HEK293 (cell line): ENCODE results near the gene DGKB.

Source experiments
- CTCF ChIA-PET: fragments of 350-600 bp; formaldehyde crosslinking; extraction: SDS; loops from one replicate; lab custom pipeline; 2021; ENCODE audit warnings: antibody characterized with exemption; lab: Yijun Ruan, JAX
- POLR2A ChIA-PET: fragments of 300-600 bp; formaldehyde crosslinking; extraction: SDS; loops from one replicate; lab custom pipeline; 2020; ENCODE audit warnings: antibody characterized with exemption, inconsistent platforms; lab: Yijun Ruan, JAX
- H3K27ac ChIP-seq: fragments of 200-500 bp; sonication (Bioruptor generic); 2 replicates; pipeline ENCODE4 v1.5.1; 2014; ENCODE audit warnings: low read depth, low read length, control low read depth, inconsistent platforms; ENCODE audit errors: extremely low read depth
- H3K36me3 ChIP-seq, 2 experiments: fragments of 200-500 bp in 1 of 2; sonication (Bioruptor generic) in 1 of 2; 1 replicate in 1 of 2; 2 replicates in 1 of 2; pipeline ENCODE4 v1.5.1; 2014 to 2017; ENCODE audit warnings: inconsistent platforms in 2 of 2, low read length in 2 of 2; ENCODE audit not compliant: control insufficient read depth in 2 of 2, insufficient read depth in 1 of 2
- H3K4me1 ChIP-seq: fragments of 200-500 bp; sonication (Bioruptor generic); 2 replicates; pipeline ENCODE4 v1.5.1; 2014; ENCODE audit warnings: mild to moderate bottlenecking, low read length, inconsistent platforms; ENCODE audit not compliant: control insufficient read depth, insufficient read depth
- H3K4me3 ChIP-seq: 2 replicates; pipeline ENCODE4 v1.5.1; 2011; ENCODE audit warnings: low read depth, mild to moderate bottlenecking, control low read depth, low read length, moderate library complexity
- H3K9me3 ChIP-seq: fragments of 200-500 bp; sonication (Bioruptor generic); 2 replicates; pipeline ENCODE4 v1.5.1; 2014; ENCODE audit warnings: low read depth, low read length, inconsistent platforms; ENCODE audit not compliant: control insufficient read depth, insufficient read depth
- HOXA7 ChIP-seq: sonication (generic); formaldehyde crosslinking; IDR thresholded peaks from 2 replicates; pipeline ENCODE4 v1.8.1; 2022; ENCODE audit warnings: missing genetic modification reagents, borderline replicate concordance
- HOXD13 ChIP-seq: sonication (generic); formaldehyde crosslinking; IDR thresholded peaks from 2 replicates; pipeline ENCODE4 v1.8.0; 2022; ENCODE audit warnings: missing genetic modification reagents, borderline replicate concordance
- KLF10 ChIP-seq: fragments of 450-650 bp; IDR thresholded peaks from 2 replicates; pipeline ENCODE4 v1.5.1; 2018; ENCODE audit warnings: missing biosample characterization, mild to moderate bottlenecking, missing genetic modification characterization
- OVOL3 ChIP-seq: fragments of 450-650 bp; formaldehyde crosslinking; IDR thresholded peaks from 2 replicates; pipeline ENCODE4 v1.5.1; 2016; ENCODE audit warnings: missing biosample characterization, missing genetic modification characterization
- SP7 ChIP-seq: fragments of 450-650 bp; formaldehyde crosslinking; IDR thresholded peaks from 2 replicates; pipeline ENCODE4 v1.5.1; 2016; ENCODE audit warnings: missing biosample characterization, missing genetic modification characterization
- YY1 ChIP-seq: fragments of 450-650 bp; formaldehyde crosslinking; IDR thresholded peaks from 2 replicates; pipeline ENCODE4 v1.5.1; 2018; ENCODE audit warnings: missing biosample characterization, missing genetic modification characterization
- ZBTB11 ChIP-seq: fragments of 450-650 bp; formaldehyde crosslinking; conservative IDR thresholded peaks from 2 replicates; pipeline ENCODE4 v1.5.1; 2016; ENCODE audit warnings: low read depth, missing biosample characterization, missing genetic modification characterization
- ZFHX2 ChIP-seq: fragments of 450-650 bp; formaldehyde crosslinking; conservative IDR thresholded peaks from 2 replicates; pipeline ENCODE4 v1.5.1; 2016; ENCODE audit warnings: missing biosample characterization, missing genetic modification characterization
- ZNF148 ChIP-seq: fragments of 450-650 bp; formaldehyde crosslinking; IDR thresholded peaks from 2 replicates; pipeline ENCODE4 v1.5.0; 2017; ENCODE audit warnings: missing biosample characterization, missing genetic modification characterization, borderline replicate concordance
- ZNF221 ChIP-seq: fragments of 450-650 bp; formaldehyde crosslinking; IDR thresholded peaks from 2 replicates; pipeline ENCODE4 v1.5.1; 2017; ENCODE audit warnings: missing biosample characterization, missing genetic modification characterization, borderline replicate concordance
- ZNF311 ChIP-seq: fragments of 450-650 bp; formaldehyde crosslinking; IDR thresholded peaks from 2 replicates; pipeline ENCODE4 v1.5.1; 2017; ENCODE audit warnings: missing biosample characterization, missing genetic modification characterization, borderline replicate concordance
- ZNF37A ChIP-seq: fragments of 450-650 bp; IDR thresholded peaks from 2 replicates; pipeline ENCODE4 v1.5.1; 2018; ENCODE audit warnings: missing biosample characterization, missing genetic modification characterization
- ZNF416 ChIP-seq: fragments of 450-650 bp; formaldehyde crosslinking; IDR thresholded peaks from 2 replicates; pipeline ENCODE4 v1.5.1; 2016; ENCODE audit warnings: missing biosample characterization, missing genetic modification characterization
- ZNF501 ChIP-seq: fragments of 450-650 bp; formaldehyde crosslinking; IDR thresholded peaks from 2 replicates; pipeline ENCODE4 v1.5.1; 2016; ENCODE audit warnings: missing biosample characterization, missing genetic modification characterization
- ZNF521 ChIP-seq: fragments of 450-650 bp; formaldehyde crosslinking; IDR thresholded peaks from 2 replicates; pipeline ENCODE4 v1.5.1; 2017; ENCODE audit warnings: missing biosample characterization, mild to moderate bottlenecking, missing genetic modification characterization
- ZNF555 ChIP-seq: fragments of 450-650 bp; formaldehyde crosslinking; conservative IDR thresholded peaks from 2 replicates; pipeline ENCODE4 v1.5.1; 2017; ENCODE audit warnings: missing biosample characterization, mild to moderate bottlenecking, missing genetic modification characterization, inconsistent platforms
- ZNF585B ChIP-seq: fragments of 450-650 bp; formaldehyde crosslinking; IDR thresholded peaks from 2 replicates; pipeline ENCODE4 v1.5.1; 2016; ENCODE audit warnings: missing biosample characterization, missing genetic modification characterization
- ZNF658 ChIP-seq: fragments of 450-650 bp; formaldehyde crosslinking; IDR thresholded peaks from 2 replicates; pipeline ENCODE4; 2016; ENCODE audit warnings: missing biosample characterization, missing genetic modification characterization
- ZNF660 ChIP-seq: fragments of 450-650 bp; IDR thresholded peaks from 2 replicates; pipeline ENCODE4 v1.5.1; 2018; ENCODE audit warnings: missing biosample characterization, mild to moderate bottlenecking, missing genetic modification characterization
- ZNF791 ChIP-seq: fragments of 450-650 bp; formaldehyde crosslinking; IDR thresholded peaks from 2 replicates; pipeline ENCODE4 v1.5.1; 2016; ENCODE audit warnings: missing biosample characterization, missing genetic modification characterization
- ZNF837 ChIP-seq: fragments of 450-650 bp; formaldehyde crosslinking; IDR thresholded peaks from 2 replicates; pipeline ENCODE4 v1.5.1; 2016; ENCODE audit warnings: missing biosample characterization, missing genetic modification characterization
- ZNF843 ChIP-seq: fragments of 450-650 bp; formaldehyde crosslinking; IDR thresholded peaks from 2 replicates; pipeline ENCODE4 v1.5.1; 2016; ENCODE audit warnings: missing biosample characterization, missing genetic modification characterization
- ZSCAN16 ChIP-seq: fragments of 450-650 bp; formaldehyde crosslinking; IDR thresholded peaks from 2 replicates; pipeline ENCODE4 v1.5.1; 2016; ENCODE audit warnings: missing biosample characterization, missing genetic modification characterization

DGKB gene

DNA sequence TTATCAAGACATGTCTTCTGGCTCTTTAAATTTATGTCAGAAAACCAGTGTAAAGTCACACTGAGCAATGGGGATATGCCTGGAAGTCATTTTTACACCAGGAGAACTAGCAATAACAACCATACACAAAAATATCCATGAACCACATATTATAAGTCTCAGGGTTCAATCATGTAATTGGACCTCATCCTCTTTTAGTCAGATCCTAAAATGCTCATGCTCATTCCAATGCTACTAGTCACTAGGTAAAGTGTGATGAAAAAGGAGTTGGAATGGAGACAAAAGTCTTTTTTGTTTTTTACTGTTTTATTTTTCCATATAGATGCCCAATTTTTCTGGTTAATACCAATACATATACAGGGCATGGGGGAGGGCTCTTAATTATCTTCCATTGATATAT is 306.1 kb downstream of the DGKB start:
- ChIA-PET CTCF (interaction anchor here (0.5 to 0.6 kb wide), 2 partner anchors 91 to 101 kb away, joined by 4 to 6 read pairs; no protein-coding TSS in a partner anchor), POLR2A (no interaction called here)
- no peaks in the 10 kb centered on the region for H3K9me3 ChIP-seq

DNA sequence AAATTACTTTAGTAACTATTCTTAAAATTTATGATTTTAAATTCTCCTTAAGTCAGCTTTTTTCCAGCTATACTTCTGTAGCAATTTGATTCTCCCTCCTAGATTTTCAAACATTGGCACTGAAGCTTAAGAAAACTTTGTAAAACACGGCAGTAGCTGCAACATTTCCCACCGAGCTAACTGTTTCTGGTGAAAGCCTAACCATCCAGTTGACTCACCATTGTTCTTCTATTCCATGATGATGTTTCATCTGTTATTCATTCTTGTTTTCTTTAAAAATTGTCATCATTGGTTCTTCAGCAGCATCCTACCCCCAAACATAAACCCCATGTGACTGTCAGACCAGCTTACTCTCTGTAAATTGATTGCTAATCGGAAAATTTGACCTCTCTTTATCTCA is 312.3 kb downstream of the DGKB start:
- TF ChIP-seq ZNF521 (no peak), HOXA7 (CRISPR knock-in tag) (no peak), ZNF585B (tag by site-specific recombination) (no peak), ZBTB11 (tag by site-specific recombination) (no peak), ZNF555 (tag by site-specific recombination) (no peak)
- TF ChIP-seq, all 188 proteins: peak for 0
- Histone ChIP-seq H3K27ac (no peak overlapping the region), H3K4me3 (no peak overlapping the region), H3K4me1 (no peaks in the 10 kb centered on the region), H3K36me3 (no peaks in the 10 kb centered on the region), H3K9me3 (no peaks in the 10 kb centered on the region)
- CTCF ChIA-PET = no interaction called here
- POLR2A ChIA-PET = no interaction called here

More for the DNA sequence above, 306.1 kb downstream of the DGKB start:
- Histone ChIP-seq H3K4me3 (no peak overlapping the region), H3K36me3 (no peaks in the 10 kb centered on the region), H3K27ac (no peak overlapping the region), H3K4me1 (no peaks in the 10 kb centered on the region)
- TF ChIP-seq HOXA7 (CRISPR knock-in tag) (no peak), ZNF843 (tag by site-specific recombination) (no peak), ZNF660 (no peak), ZNF148 (no peak), ZNF37A (tag by site-specific recombination) (no peak), ZNF416 (tag by site-specific recombination) (no peak), SP7 (tag by site-specific recombination) (no peak), ZNF837 (no peak), ZNF311 (tag by site-specific recombination) (no peak), ZNF501 (tag by site-specific recombination) (no peak), ZNF791 (tag by site-specific recombination) (no peak), ZFHX2 (no peak), KLF10 (no peak), ZSCAN16 (tag by site-specific recombination) (no peak), OVOL3 (tag by site-specific recombination) (no peak), ZNF658 (tag by site-specific recombination) (no peak), ZNF221 (tag by site-specific recombination) (no peak), YY1 (tag by site-specific recombination) (no peak), HOXD13 (CRISPR knock-in tag) (no peak)
